ENCODE measurements around the gene NR6A1. TPM values are rescaled to one million over a fixed set of nuclear protein-coding genes. Genes with fewer than 3 reads are reported as not detected.
A peak's percentile ranks its signal among the peaks of the same experiment; 100 is the strongest.

Gene NR6A1
- total and polyA plus RNA-seq, 2 of the 8 experiments (the other 6 are each of a cell fraction or from before 2014, with no cell fraction given), result 93.2 to 237 TPM

DNA sequence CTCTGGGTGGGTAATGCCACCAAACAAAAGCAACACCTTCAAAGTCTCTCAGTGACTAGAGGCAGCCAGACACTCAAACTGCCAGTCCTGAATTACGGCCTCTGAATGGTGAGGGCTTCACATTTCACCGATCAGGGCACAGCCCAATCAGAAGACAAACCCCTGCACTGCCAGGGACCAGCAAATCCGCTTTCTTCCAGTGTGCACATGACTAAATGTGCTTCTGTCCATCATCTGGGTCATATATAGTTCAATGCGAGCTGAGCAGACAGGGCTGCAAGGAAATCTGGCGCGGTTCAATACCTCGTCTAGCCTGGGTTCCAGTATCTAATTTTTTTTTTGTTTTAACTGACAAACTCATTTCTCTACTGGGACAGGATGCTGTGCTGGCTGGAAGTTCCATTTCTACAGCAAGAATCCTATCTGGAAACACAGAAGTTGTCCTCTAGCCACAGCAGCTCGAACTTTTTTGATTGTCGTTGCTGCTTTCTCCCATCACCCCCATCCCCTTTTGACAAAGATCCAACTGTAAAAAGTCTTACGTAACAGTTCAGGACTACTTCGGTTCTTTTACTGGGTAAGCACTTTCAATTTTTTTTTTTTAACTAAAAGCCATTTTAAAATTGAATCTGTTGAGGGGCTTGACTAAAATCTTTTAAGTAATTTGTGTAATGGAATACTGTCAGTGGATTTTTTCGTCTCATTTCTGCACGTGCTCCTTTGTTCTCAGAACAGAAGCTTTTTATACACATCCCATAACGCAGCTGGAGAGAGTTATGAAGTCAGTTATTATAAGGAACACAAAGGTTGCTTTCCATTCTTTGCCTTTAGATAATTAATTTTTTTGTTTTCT, 112.7 kb downstream of the NR6A1 start:
- ChIA-PET POLR2A (ENCODE audit: partially characterized antibody) (interaction anchor here (0.7 to 1.7 kb wide), 7 partner anchors 17 to 315 kb away, joined by 3 to 5 read pairs (median 3); partner anchors contain the start of genes ARPC5L and RPL35), CTCF (ENCODE audit: partially characterized antibody) (interaction anchor here (0.7 to 2.1 kb wide), 7 partner anchors 17 to 107 kb away, joined by 3 to 6 read pairs (median 4); no protein-coding TSS in a partner anchor)
- H2AFZ ChIP-seq (ENCODE audit: low read length), result no peak overlapping the region
- 57% methylated on average over 14 of the region's 14 CpGs; no CpG with 5 or more reads in 1 of the 2 experiments for WGBS, 2 experiments (ENCODE audit: extremely low coverage in 1 of 2, insufficient coverage in 1 of 2, insufficient read length in 1 of 2, insufficient replicate concordance in 2 of 2, low coverage in 1 of 2, low lambda C conversion rate in 2 of 2, missing lambda C conversion rate in 1 of 2)
- H4K20me1 ChIP-seq (replicated peaks in 1 of 2; ENCODE audit: control insufficient read depth in 1 of 2, insufficient read depth in 2 of 2, low read length in 2 of 2), result no peaks in the 10 kb centered on the region
- peaks cover 0 to 89% of the 10 kb centered on the region in 2 experiments; a peak in 2 of 4 replicates for H3K79me2 ChIP-seq (ENCODE audit: control insufficient read depth in 1 of 2, insufficient read depth in 2 of 2, low read length in 2 of 2)
- no peaks in the 10 kb centered on the region for H3K36me3 ChIP-seq (ENCODE audit: control insufficient read depth in 2 of 4, insufficient read depth in 4 of 4, low read length in 3 of 4)
- no peak overlapping the region for H3K4ac ChIP-seq (replicated peaks; ENCODE audit: insufficient read length, low read depth, low read length)
- H3K79me1 ChIP-seq (ENCODE audit: low read depth, low read length), result peaks cover 2% of the 10 kb centered on the region; the same call in 1 of the 2 replicates
- no peak overlapping the region for H2BK120ac ChIP-seq (replicated peaks; ENCODE audit: low read depth, low read length)
- H3K27me3 ChIP-seq (replicated peaks in 1 of 4; ENCODE audit: control insufficient read depth in 3 of 4, extremely low read depth in 1 of 4, insufficient read depth in 3 of 4, low read length in 3 of 4), result no peaks in the 10 kb centered on the region
- H3K9me3 ChIP-seq (ENCODE audit: insufficient read depth in 2 of 2, low read depth in 1 of 2, low read length in 1 of 2), result no peaks in the 10 kb centered on the region
- H3K9ac ChIP-seq (replicated peaks in 1 of 4; ENCODE audit: extremely low read depth in 1 of 4, low read depth in 3 of 4, low read length in 3 of 4), result peak overlapping the region in 2 of 4 experiments; percentile 39 to 45; a peak in 5 of 7 replicates
- H3K23me2 ChIP-seq (ENCODE audit: low read depth, low read length), result no peaks in the 10 kb centered on the region; the same call in 1 of the 2 replicates
- peaks cover 0 to 11% (median 7%) of the 10 kb centered on the region in 4 experiments; a peak in 4 of 7 replicates for H3K4me1 ChIP-seq (replicated peaks in 1 of 4; ENCODE audit: control insufficient read depth in 3 of 4, insufficient read depth in 4 of 4, low read length in 3 of 4)
- H4K8ac ChIP-seq (ENCODE audit: extremely low read depth, insufficient read depth, low read length), result peak overlapping the region; percentile 23; the same call in 1 of the 2 replicates
- no peak overlapping the region for H2BK15ac ChIP-seq (ENCODE audit: low read length)
- peak overlapping the region; percentile 65 to 66 for H3K4me2 ChIP-seq (ENCODE audit: insufficient read depth in 1 of 2, low read depth in 2 of 2, low read length in 2 of 2)
- H2BK20ac ChIP-seq (ENCODE audit: low read length), result no peak overlapping the region
- no peak overlapping the region for H3K56ac ChIP-seq (replicated peaks; ENCODE audit: insufficient read length, low read depth, low read length)
- FAIRE-seq, result no peak
- H3K18ac ChIP-seq (ENCODE audit: extremely low read depth, low read length), result no peak overlapping the region
- no peak overlapping the region for H4K91ac ChIP-seq (replicated peaks; ENCODE audit: insufficient read length, low read length)
- H2BK5ac ChIP-seq (ENCODE audit: low read depth, low read length), result no peak overlapping the region
- no peak overlapping the region for H3K14ac ChIP-seq (ENCODE audit: insufficient read length)
- no peak overlapping the region for H2AK5ac ChIP-seq (ENCODE audit: low read depth, low read length)
- H3K23ac ChIP-seq (ENCODE audit: insufficient read length), result no peak overlapping the region
- no peak overlapping the region for H2BK12ac ChIP-seq (ENCODE audit: low read depth, low read length)
- peak overlapping the region; percentile 43 to 53 (median 46); a peak in 5 of 8 replicates for H3K4me3 ChIP-seq (ENCODE audit: extremely low read depth in 1 of 4, insufficient read depth in 2 of 4, low read depth in 3 of 4, low read length in 4 of 4)
- DNase-seq (ENCODE audit: low read depth in 1 of 2, low spot score in 2 of 2), result no peak
- H3K27ac ChIP-seq (ENCODE audit: low read depth, low read length), result peak overlapping the region; percentile 11; the same call in 1 of the 2 replicates
- no peak overlapping the region for H4K5ac ChIP-seq (ENCODE audit: insufficient read length, low read depth, low read length)
- TF ChIP-seq CEBPB (IDR thresholded peaks at IDR 0.05; ENCODE audit: low read depth, low read length) (peak; percentile 40; the same call in 1 of the 2 replicates), RBBP5 (IDR thresholded peaks at IDR 0.05; ENCODE audit: borderline replicate concordance, low read depth, low read length) (no peak), TAF1 (IDR thresholded peaks at IDR 0.05; ENCODE audit: low read depth, low read length) (peak; percentile 53; the same call in 1 of the 2 replicates), CTCF (IDR thresholded peaks at IDR 0.05; ENCODE audit: control extremely low read depth in 1 of 3, insufficient read depth in 1 of 3, low read depth in 1 of 3, low read length in 3 of 3) (no peak), POLR2A (IDR thresholded peaks at IDR 0.05; ENCODE audit: control extremely low read depth in 1 of 2, low read depth in 2 of 2, low read length in 2 of 2) (peak in 1 of 2 experiments; percentile 37; a peak in 1 of 3 replicates), RFX5 (IDR thresholded peaks at IDR 0.05; ENCODE audit: borderline replicate concordance, low read depth, low read length) (no peak), GABPA (IDR thresholded peaks at IDR 0.05; ENCODE audit: borderline replicate concordance, insufficient read depth, low read length) (no peak)
- TF ChIP-seq, protein P1, sequence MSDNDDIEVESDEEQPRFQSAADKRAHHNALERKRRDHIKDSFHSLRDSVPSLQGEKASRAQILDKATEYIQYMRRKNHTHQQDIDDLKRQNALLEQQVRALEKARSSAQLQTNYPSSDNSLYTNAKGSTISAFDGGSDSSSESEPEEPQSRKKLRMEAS (IDR thresholded peaks at IDR 0.05), result no peak

Measured in H1 (cell line).